ES-I3 (cell line): Measurements from ENCODE around the gene CHSY1.
"Not testable (repeated sequence)": the region's sequence is repeated elsewhere in the genome, so short reads cannot be mapped to it uniquely, and the experiment has no call there.

ENCODE experiments used
- H3K36me3 ChIP-seq: 2 replicates; pipeline ENCODE4 v1.6.1; 2013; ENCODE audit warnings: mild to moderate bottlenecking, low read length, control low read depth, moderate library complexity; ENCODE audit not compliant: insufficient read depth
- H3K4me1 ChIP-seq: 2 replicates; pipeline ENCODE4 v1.6.1; 2013; ENCODE audit warnings: mild to moderate bottlenecking, control low read depth, low read length; ENCODE audit not compliant: insufficient read depth
- H3K9ac ChIP-seq: 2 replicates; pipeline ENCODE4 v1.6.1; 2013; ENCODE audit warnings: low read depth, mild to moderate bottlenecking, low read length, moderate library complexity
- H3K9me3 ChIP-seq: 2 replicates; pipeline ENCODE4 v1.6.1; 2013; ENCODE audit warnings: mild to moderate bottlenecking, low read length, moderate library complexity; ENCODE audit not compliant: control insufficient read depth, insufficient read depth

CHSY1 gene

DNA sequence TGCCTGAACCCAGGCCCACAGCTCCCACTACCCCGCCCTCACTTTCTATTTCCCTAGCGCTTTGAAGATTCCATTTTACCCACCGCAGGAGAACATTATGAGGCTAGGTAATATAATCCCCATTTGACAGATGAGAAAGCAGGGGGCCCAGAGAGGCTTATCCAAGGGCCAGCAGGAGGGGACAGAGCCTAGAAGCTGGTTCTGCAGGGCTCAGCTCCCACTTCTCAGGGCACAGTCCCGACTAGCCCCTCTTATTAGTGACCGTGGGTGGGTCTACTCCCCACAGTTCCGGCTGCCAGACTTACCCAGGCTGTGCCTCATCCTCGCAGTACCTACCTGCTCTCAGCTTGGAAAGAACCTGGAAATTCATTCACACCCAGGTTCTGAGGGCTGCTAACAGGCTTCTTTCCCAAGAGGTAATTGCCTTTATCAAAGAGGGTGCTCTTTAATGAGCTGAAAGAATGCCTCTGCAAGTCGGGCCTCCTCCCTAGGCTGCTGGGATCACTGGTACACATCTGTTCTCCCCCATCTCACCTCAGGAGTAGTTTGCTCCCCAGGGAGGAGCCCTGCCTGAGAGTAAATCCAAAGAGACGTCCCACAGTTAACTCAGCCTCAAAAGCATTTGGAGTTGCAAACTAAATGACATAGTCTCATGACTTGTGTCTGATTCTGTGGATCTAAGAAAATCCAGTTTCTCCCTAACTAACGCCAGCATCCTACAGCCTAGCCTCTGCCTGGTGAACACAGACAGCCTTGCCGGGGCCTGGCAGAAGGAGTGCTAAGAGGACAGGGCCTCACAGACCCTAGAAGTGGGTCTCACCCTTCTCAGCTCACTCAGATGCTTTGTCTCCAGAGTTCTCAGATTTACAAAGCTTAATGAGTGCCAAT lies 125.0 kb downstream of the CHSY1 start:
- Histone ChIP-seq H3K4me1 (peaks cover 10% of the 10 kb centered on the region), H3K36me3 (no peaks in the 10 kb centered on the region), H3K9ac (no peak overlapping the region), H3K9me3 (no peaks in the 10 kb centered on the region)

- not testable (repeated sequence) for H3K9ac ChIP-seq, H3K36me3 ChIP-seq, H3K9me3 ChIP-seq
- H3K4me1 ChIP-seq = peaks cover 12% of the 10 kb centered on the region
Measured at GRCh38 chr15:101125881-101126428, 125.9 kb downstream of the CHSY1 start.
